Naive B cell (primary cell): Measurements from ENCODE around the gene P4HA1. TPM values are rescaled to one million over a fixed set of nuclear protein-coding genes. Genes with fewer than 3 reads are reported as not detected.
"Not testable (repeated sequence)": the region's sequence is repeated elsewhere in the genome, so short reads cannot be mapped to it uniquely, and the experiment has no call there.

ENCODE experiments used
- ATAC-seq, 2 donors: fragments of 150-1000 bp; cut with Tn5 transposase; 2 replicates each; pipeline ENCODE4 v1.10.0; 2021; ENCODE audit warnings: low read depth in 2 of 2, mild to moderate bottlenecking in 2 of 2, moderate library complexity in 2 of 2
- DNase-seq: peaks from one replicate; pipeline ENCODE4 v3.0.0; 2022
- H3K27ac Mint-ChIP-seq, 6 donors: one replicate each; pipeline ENCODE4 v1.8.0; 2020 to 2022; ENCODE audit warnings: mild to moderate bottlenecking in 6 of 6, mixed read lengths in 6 of 6, moderate library complexity in 5 of 6, inconsistent platforms in 2 of 6
- H3K27me3 Mint-ChIP-seq, 3 donors: one replicate each; pipeline ENCODE4 v1.8.0; 2021 to 2022; ENCODE audit warnings: mixed read lengths in 3 of 3, mild to moderate bottlenecking in 1 of 3
- H3K36me3 Mint-ChIP-seq, 2 donors: one replicate each; pipeline ENCODE4 v1.8.0; 2020 to 2022; ENCODE audit warnings: mixed read lengths in 2 of 2, inconsistent platforms in 1 of 2, mild to moderate bottlenecking in 1 of 2
- H3K4me1 Mint-ChIP-seq, 3 donors: one replicate each; pipeline ENCODE4 v1.8.0; 2020 to 2022; ENCODE audit warnings: mixed read lengths in 3 of 3, inconsistent platforms in 1 of 3, mild to moderate bottlenecking in 1 of 3, moderate library complexity in 1 of 3
- H3K4me3 Mint-ChIP-seq, 8 donors: one replicate each; pipeline ENCODE4 v1.8.0; 2020 to 2022; ENCODE audit warnings: mild to moderate bottlenecking in 8 of 8, mixed read lengths in 8 of 8, moderate library complexity in 8 of 8, inconsistent platforms in 2 of 8
- H3K9me3 Mint-ChIP-seq, 7 donors: one replicate each; pipeline ENCODE4 v1.8.0; 2020 to 2022; ENCODE audit warnings: mixed read lengths in 7 of 7, mild to moderate bottlenecking in 5 of 7, inconsistent platforms in 2 of 7, moderate library complexity in 1 of 7
- polyA plus RNA-seq, 6 donors: library from polyadenylated mRNA; unstranded; fragments of 300-500 nt; fragmentation: Illumina TruSeq; gene quantifications; one replicate each; pipeline ENCODE4 v1.2.3, GENCODE V29; 2021; ENCODE audit warnings: low read depth in 6 of 6

Gene P4HA1
- polyA plus RNA-seq, 6 donors from 2014 or later = 27.9 to 69.6 (median 41.6) TPM

DNA sequence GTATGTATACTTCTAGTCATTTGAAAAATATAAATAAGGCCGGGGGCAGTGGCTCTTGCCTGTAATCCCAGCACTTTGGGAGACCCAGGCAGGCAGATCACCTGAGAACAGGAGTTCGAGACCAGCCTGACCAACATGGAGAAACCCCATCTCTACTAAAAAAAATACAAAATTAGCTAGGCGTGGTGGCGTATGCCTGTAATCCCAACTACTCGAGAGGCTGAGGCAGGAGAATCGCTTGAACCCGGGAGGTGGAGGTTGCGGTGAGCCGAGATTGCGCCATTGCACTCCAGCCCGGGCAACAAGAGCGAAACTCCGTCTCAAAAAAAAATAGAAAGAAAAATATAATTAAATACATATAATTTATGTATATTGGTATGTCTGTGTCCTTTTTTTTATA is 15.4 kb upstream of the P4HA1 start:
- H3K4me3 Mint-ChIP-seq, H3K36me3 Mint-ChIP-seq, DNase-seq, ATAC-seq, H3K27me3 Mint-ChIP-seq: not testable (repeated sequence)
- Mint-ChIP-seq H3K4me1 (peaks cover 14 to 19% (median 18%) of the 10 kb centered on the region in 3 donors), H3K27ac (peak overlapping the region in 1 of 6 donors; percentile 4), H3K9me3 (peaks cover 0 to 12% (median 2%) of the 10 kb centered on the region in 7 donors)

DNA sequence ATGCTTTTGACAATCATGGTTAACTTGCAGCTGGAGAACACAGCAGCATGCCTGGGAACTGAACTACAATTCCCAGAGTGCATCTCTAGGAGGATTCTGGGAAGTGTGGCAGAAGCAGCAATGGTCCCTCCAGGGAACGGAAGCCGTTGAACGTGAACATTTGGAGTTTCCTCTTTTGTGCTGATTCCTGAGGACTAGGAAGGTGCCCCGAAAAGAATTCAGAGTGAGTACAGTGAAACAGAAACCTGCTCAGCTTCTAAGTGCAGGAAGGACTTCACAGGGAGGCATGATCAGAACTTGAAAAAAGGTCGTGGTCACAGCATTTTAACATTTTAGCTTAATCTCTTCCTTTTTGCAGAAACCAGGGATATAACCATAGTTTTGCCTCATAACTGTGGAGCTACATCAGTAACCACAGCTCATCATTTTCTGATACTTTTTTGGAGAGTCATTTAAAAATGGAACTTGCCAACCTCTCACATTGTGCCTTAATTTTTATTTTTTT is 13.7 kb upstream of the P4HA1 start, which contains the start of gene NUDT13:
NUDT13 (plus strand) TSS at position 111 of the 505 bp plus-strand sequence. CDS start 3,911 bp downstream, outside the sequence.
- H3K36me3 Mint-ChIP-seq = peaks cover 8 to 9% of the 10 kb centered on the region in 2 donors
- peak; percentile 88 to 94 for ATAC-seq
- peaks cover 0 to 12% (median 2%) of the 10 kb centered on the region in 7 donors for H3K9me3 Mint-ChIP-seq
- no peaks in the 10 kb centered on the region for H3K27me3 Mint-ChIP-seq
- H3K4me3 Mint-ChIP-seq = peak within 1 kb of the TSS; percentile 85 to 96 (median 94)
- H3K4me1 Mint-ChIP-seq = peaks cover 14 to 19% (median 18%) of the 10 kb centered on the region in 3 donors
- peak within 1 kb of the TSS; percentile 75 to 95 (median 90) for H3K27ac Mint-ChIP-seq
- peak; percentile 57 for DNase-seq

DNA sequence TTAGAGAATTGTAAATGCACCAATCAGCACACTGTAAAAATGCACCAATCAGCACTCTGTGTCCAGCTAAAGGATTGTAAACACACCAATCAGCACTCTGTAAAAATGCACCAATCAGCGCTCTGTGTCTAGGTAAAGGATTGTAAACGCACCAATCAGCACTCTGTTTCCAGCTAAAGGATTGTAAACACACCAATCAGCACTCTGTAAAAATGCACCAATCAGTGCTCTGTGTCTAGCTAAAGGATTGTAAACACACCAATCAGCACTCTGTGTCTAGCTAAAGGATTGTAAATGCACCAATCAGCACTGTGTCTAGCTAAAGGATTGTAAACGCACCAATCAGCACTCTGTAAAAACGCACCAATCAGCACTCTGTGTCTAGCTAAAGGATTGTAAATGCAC is 12.6 kb upstream of the P4HA1 start:
- peak overlapping the region in 1 of 8 donors; percentile 72 for H3K4me3 Mint-ChIP-seq
- H3K4me1 Mint-ChIP-seq = peaks cover 14 to 19% (median 18%) of the 10 kb centered on the region in 3 donors
- not testable (repeated sequence) for ATAC-seq, H3K36me3 Mint-ChIP-seq, DNase-seq, H3K27me3 Mint-ChIP-seq, H3K27ac Mint-ChIP-seq
- peaks cover 0 to 12% (median 2%) of the 10 kb centered on the region in 7 donors for H3K9me3 Mint-ChIP-seq

DNA sequence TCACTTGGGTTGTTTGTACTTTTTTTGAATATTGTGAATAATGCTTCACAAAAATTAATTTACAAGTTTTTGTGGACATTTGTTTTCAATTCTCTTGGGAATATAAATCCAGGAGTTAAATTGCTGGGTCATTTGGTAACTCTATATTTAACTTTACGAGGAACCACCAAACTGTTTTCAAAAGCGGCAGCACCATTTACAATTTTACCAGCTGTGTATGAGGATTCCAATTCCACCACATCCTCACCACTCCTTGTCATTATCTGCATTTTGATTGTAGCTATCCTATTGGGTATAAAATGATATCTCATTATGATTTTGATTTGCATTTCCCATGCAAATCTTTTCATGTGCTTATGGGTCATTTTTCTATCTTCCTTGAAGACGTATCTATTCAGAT is 9.6 kb upstream of the P4HA1 start:
- no peak for ATAC-seq
- DNase-seq = no peak
- peaks cover 8 to 14% of the 10 kb centered on the region in 2 donors for H3K36me3 Mint-ChIP-seq
- H3K9me3 Mint-ChIP-seq = peaks cover 0 to 12% (median 2%) of the 10 kb centered on the region in 7 donors
- no peak overlapping the region for H3K4me3 Mint-ChIP-seq
- H3K27ac Mint-ChIP-seq = no peak overlapping the region
- H3K27me3 Mint-ChIP-seq = no peaks in the 10 kb centered on the region
- peaks cover 14 to 17% (median 16%) of the 10 kb centered on the region in 3 donors for H3K4me1 Mint-ChIP-seq

DNA sequence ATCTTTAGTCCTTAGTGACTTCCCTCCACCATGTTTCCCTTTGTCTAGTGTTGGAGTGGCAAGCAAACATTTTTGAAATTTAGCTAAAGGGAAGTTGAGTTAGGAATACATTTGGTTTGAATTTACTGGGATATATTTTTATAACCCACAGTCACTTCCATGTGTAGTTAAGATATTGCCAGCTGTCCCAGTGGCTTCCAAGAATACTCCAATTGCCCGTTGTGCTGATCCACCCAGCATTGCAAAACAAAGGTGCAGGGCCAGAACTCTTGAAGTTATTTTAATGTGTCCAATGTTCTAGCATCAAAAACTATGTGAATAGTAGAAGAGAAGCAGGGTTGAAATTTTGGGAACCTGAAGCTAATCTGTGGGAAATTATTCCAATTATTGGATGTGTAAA is 2.5 kb upstream of the P4HA1 start:
- H3K27ac Mint-ChIP-seq = no peak overlapping the region
- no peak overlapping the region for H3K4me3 Mint-ChIP-seq
- no peaks in the 10 kb centered on the region for H3K9me3 Mint-ChIP-seq

DNA sequence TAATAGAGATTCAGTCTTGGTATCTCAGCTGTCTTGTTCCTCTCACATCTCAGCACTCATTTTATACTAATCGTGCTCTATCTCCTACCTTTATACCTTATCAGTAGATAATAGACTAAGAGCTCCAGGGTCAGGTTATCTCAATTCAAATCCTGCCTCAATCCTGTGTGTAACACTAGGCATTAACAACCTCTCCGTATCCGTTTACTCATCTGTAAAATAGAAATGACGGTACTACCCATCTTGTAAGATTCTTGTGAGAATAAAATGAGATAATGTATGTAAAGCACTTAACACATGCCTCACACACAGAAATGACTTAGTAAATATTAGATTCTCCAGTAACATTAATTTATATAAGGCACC is 622 bp upstream of the P4HA1 start:
- ATAC-seq (no peak), DNase-seq (no peak)
- Mint-ChIP-seq H3K4me3 (peak overlapping the region; percentile 89 to 99 (median 97)), H3K4me1 (peaks cover 22 to 33% (median 25%) of the 10 kb centered on the region in 3 donors), H3K36me3 (peaks cover 0 to 5% of the 10 kb centered on the region in 2 donors), H3K27me3 (no peaks in the 10 kb centered on the region), H3K9me3 (no peaks in the 10 kb centered on the region), H3K27ac (peak overlapping the region; percentile 98 to 99 (median 98))

More for the DNA sequence above, 2.5 kb upstream of the P4HA1 start:
- Mint-ChIP-seq H3K4me1 (peaks cover 20 to 22% (median 21%) of the 10 kb centered on the region in 3 donors), H3K27me3 (no peaks in the 10 kb centered on the region), H3K36me3 (peaks cover 0 to 5% of the 10 kb centered on the region in 2 donors)
- DNase-seq (no peak), ATAC-seq (no peak)

DNA sequence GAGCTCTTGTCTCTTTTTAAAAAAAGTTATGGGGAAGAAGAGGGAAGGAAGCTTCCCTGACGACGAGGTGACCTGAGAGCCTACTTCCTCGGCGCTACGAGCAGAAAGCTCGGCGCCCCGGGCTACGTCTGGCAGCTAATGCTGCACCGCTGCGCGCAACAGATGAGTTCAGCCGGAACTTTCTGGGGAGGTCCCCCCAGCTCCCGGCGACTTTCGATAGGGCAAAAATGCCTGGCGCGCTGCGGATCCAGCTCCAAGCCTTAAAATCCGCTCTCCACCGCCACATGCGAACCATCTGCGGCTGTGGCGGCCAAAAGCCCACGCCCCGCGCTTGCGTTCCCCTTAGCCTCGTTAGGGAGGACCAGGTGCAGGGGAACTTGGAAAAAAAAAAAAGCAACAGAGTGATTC is 621 bp downstream of the P4HA1 start:
- peaks cover 25 to 33% (median 31%) of the 10 kb centered on the region in 3 donors for H3K4me1 Mint-ChIP-seq
- H3K4me3 Mint-ChIP-seq = peak overlapping the region; percentile 89 to 99 (median 97)
- peak overlapping the region; percentile 98 to 99 (median 98) for H3K27ac Mint-ChIP-seq
- no peaks in the 10 kb centered on the region for H3K27me3 Mint-ChIP-seq
- peak; percentile 69 for DNase-seq
- H3K36me3 Mint-ChIP-seq = no peaks in the 10 kb centered on the region
- H3K9me3 Mint-ChIP-seq = no peaks in the 10 kb centered on the region
- peak; percentile 47 to 53 for ATAC-seq

DNA sequence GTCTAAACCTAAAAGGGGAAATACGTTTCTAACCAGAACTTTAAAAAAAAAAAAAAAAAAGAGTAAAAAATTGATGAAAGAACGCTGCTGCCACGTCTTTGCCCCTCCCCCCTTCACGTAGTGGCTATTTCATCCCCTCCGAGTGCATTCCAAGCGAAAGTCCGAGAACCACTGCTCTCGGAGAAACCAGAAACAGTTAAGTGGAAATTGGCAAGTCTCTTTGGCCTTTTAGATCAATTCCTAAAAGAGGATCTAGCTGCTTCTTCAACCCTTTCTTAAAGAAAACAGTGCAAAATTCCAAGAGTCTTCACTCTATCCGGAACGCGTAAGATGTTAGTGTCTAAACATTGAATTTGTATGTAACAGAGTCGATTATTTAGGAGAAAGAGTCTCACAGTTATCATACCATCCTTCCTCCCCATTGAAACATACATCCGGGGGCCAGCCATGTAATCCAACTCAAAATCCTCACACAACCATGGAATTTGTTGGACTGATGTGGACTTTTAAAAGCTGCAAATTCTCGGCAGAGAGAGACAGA is 1.1 kb downstream of the P4HA1 start:
- Mint-ChIP-seq H3K36me3 (no peaks in the 10 kb centered on the region), H3K9me3 (no peaks in the 10 kb centered on the region), H3K27me3 (no peaks in the 10 kb centered on the region), H3K4me3 (peak overlapping the region; percentile 89 to 99 (median 97)), H3K27ac (peak overlapping the region; percentile 98 to 99 (median 98)), H3K4me1 (peaks cover 25 to 33% (median 31%) of the 10 kb centered on the region in 3 donors)
- peak; percentile 43 for DNase-seq
- ATAC-seq = no peak

DNA sequence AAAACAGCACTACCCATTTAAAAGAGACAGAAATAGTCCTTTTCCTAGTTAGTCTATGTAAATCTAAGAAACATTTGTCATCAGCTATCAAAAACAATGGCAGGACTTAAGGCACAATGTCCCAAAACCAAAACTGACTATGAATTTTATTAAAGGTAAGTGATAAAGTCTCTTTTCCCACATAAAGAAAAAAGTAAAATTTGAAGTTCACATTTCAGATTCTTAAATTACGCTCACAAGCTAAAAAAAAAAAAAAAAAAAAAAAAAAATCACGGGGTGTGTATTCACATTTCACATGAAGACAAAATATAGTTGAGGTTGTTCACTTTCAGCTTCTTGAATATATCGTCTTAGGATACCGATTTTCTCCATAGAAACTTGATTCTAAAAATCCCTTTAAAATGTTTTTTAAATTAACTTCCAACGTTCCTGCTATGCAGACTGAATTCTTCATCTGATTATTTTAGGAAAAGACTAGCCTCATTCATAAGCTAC is 1.6 kb downstream of the P4HA1 start:
- ATAC-seq = no peak
- peaks cover 25 to 33% (median 31%) of the 10 kb centered on the region in 3 donors for H3K4me1 Mint-ChIP-seq

DNA sequence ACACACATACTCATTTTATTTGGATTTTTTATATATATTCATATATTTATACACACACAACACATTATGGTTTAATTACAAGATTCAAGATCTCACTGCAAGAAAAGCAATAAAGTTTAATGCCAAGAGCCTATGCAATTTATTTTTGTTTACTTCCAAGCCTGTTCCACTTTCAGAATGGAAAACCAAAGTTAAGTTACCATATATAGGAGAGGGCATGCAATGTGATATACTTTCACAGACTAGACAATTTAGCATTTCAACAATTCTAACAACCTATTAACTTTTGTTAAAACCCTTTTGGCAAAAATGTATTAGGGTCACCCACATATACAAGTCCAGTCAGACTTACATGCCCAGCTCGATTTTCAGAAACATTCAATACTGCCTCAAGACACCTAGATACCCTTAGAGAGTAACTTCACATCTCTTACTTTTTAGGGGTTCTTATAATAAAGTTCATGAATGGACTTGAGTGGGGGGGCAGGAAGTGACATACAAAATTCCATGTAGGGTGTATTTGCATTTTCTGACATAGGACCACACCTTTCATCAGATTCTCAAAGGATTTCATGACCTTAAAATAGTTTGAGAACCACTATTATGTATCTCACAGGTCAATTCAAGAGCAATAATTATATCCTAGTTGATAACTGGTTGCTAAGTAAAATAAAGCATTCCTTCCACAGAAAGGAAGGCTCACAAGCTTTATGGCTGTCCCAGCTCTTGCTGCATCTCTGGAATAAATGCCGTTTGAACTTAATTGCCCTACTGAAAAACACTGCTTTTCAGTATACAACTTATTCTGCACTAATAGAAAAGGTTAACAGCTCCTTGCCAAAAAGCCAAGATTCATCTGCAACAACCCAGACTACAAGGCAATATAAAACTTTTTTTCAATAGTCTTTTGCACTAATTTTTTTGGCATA is 2.5 kb downstream of the P4HA1 start:
- no peaks in the 10 kb centered on the region for H3K36me3 Mint-ChIP-seq
- DNase-seq = no peak
- ATAC-seq = no peak
- no peaks in the 10 kb centered on the region for H3K27me3 Mint-ChIP-seq
- H3K4me3 Mint-ChIP-seq = peak overlapping the region in 5 of 8 donors; percentile 9 to 92 (median 53)
- peak overlapping the region in 1 of 6 donors; percentile 12 for H3K27ac Mint-ChIP-seq
- no peaks in the 10 kb centered on the region for H3K9me3 Mint-ChIP-seq
- peaks cover 25 to 33% (median 31%) of the 10 kb centered on the region in 3 donors for H3K4me1 Mint-ChIP-seq

More for the DNA sequence above, 1.6 kb downstream of the P4HA1 start:
- Mint-ChIP-seq H3K36me3 (no peaks in the 10 kb centered on the region), H3K9me3 (no peaks in the 10 kb centered on the region), H3K27ac (peak overlapping the region; percentile 98 to 99 (median 98)), H3K27me3 (no peaks in the 10 kb centered on the region), H3K4me3 (peak overlapping the region; percentile 89 to 99 (median 97))
- no peak for DNase-seq

DNA sequence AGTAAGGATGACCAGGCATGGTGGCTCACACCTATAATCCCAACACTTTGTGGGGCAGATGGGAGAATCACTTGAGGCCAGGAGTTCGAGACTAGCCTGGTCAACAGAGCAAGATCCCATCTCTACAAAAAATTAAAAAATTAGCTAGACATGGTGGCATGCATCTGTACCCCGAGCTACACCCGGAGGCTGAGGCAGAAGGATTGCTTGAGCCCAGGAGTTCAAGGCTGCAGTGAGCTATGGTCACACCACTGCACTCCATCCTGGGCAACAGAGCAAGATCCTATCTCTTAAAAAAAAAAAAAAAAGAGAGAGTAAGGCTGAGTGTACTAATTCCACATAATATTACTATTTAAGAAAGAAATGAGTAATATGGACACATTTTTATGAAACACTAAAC is 3.8 kb downstream of the P4HA1 start:
- Mint-ChIP-seq H3K36me3 (no peaks in the 10 kb centered on the region), H3K9me3 (no peaks in the 10 kb centered on the region), H3K27me3 (no peaks in the 10 kb centered on the region), H3K4me1 (peaks cover 25 to 33% (median 31%) of the 10 kb centered on the region in 3 donors), H3K27ac (no peak overlapping the region), H3K4me3 (peak overlapping the region in 2 of 8 donors; percentile 37 to 75)
- ATAC-seq (no peak), DNase-seq (no peak)

DNA sequence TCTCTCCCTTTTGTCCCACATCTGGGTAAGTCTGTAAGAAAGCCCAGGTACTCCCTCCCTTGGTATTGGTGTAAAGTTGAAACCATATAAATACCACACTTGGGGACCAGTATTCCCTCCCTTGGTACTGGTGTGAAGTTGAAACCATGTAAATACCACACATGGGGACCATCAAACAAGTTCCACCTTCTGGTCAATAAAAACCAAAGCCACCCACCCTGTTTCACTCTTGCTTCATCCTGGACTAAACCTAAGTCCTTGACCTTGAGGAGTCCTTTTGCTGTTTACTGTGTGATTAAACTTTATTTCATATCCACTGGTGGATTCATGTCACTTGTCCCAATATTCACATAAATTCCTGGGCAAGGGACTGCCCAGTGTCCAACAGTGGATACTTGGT is 8.4 kb downstream of the P4HA1 start:
- Mint-ChIP-seq H3K27ac (peak overlapping the region in 2 of 6 donors; percentile 49 to 62), H3K27me3 (no peaks in the 10 kb centered on the region), H3K4me3 (no peak overlapping the region), H3K9me3 (no peaks in the 10 kb centered on the region), H3K36me3 (no peaks in the 10 kb centered on the region), H3K4me1 (peaks cover 4 to 23% (median 17%) of the 10 kb centered on the region in 3 donors)
- no peak for DNase-seq
- ATAC-seq = no peak

DNA sequence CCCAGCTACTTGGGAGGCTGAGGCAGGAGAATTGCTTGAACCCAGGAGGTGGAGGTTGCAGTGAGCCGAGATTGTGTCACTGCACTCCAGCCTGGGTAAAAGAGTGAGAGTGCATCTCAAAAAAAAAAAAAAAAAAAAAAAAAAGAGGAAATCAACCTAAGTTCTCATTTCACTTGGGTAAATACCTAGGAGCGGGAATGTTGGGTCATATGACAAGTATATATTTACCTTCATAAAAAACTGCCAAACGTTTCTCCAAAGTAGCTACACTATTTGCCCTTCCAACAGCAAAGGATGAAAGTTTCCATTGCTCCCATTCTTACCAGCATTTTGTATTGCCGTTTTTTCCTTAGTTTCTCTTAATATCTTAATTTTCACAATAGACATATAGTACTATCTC is 9.8 kb downstream of the P4HA1 start:
- no peak overlapping the region for H3K4me3 Mint-ChIP-seq
- no peaks in the 10 kb centered on the region for H3K27me3 Mint-ChIP-seq
- no peaks in the 10 kb centered on the region for H3K9me3 Mint-ChIP-seq
- no peaks in the 10 kb centered on the region for H3K36me3 Mint-ChIP-seq
- DNase-seq = no peak
- no peak for ATAC-seq
- H3K27ac Mint-ChIP-seq = peak overlapping the region in 1 of 6 donors; percentile 10
- H3K4me1 Mint-ChIP-seq = peaks cover 4 to 19% (median 17%) of the 10 kb centered on the region in 3 donors
